Aorta (tissue), 5 donors: ENCODE data around the gene HAGHL. TPM values are rescaled to one million over a fixed set of nuclear protein-coding genes. Genes with fewer than 3 reads are reported as not detected.

Source experiments
- ATAC-seq: fragments of 200-7000 bp; cut with Tn5 transposase; one replicate; pipeline ENCODE4 v1.9.1; 2022; ENCODE audit warnings: moderate library complexity; ENCODE audit not compliant: low FRiP score
- DNase-seq, 2 donors: peaks; one replicate each; pipeline ENCODE4 v3.0.0-alpha.2; 2020
- H3K27ac ChIP-seq, 2 donors: one replicate each; pipeline ENCODE4 v1.5.1; 2013; ENCODE audit warnings: low read length in 2 of 2, mild to moderate bottlenecking in 2 of 2, moderate library complexity in 2 of 2, control low read depth in 1 of 2, inconsistent platforms in 1 of 2, low read depth in 1 of 2
- H3K27me3 ChIP-seq, 2 donors: one replicate each; pipeline ENCODE4 v1.6.1; 2013; ENCODE audit warnings: control low read depth in 1 of 2, low read length in 1 of 2, mild to moderate bottlenecking in 1 of 2, moderate library complexity in 1 of 2; ENCODE audit not compliant: insufficient read depth in 2 of 2, control insufficient read depth in 1 of 2
- H3K36me3 ChIP-seq, 2 donors: one replicate each; pipeline ENCODE4 v1.6.1; 2013; ENCODE audit warnings: control low read depth in 1 of 2, low read length in 1 of 2, mild to moderate bottlenecking in 1 of 2; ENCODE audit not compliant: insufficient read depth in 2 of 2, control insufficient read depth in 1 of 2
- H3K4me1 ChIP-seq, 2 donors: one replicate each; pipeline ENCODE4 v1.6.1; 2013; ENCODE audit warnings: low read length in 2 of 2, control low read depth in 1 of 2, mild to moderate bottlenecking in 1 of 2, moderate library complexity in 1 of 2; ENCODE audit not compliant: insufficient read depth in 2 of 2, control insufficient read depth in 1 of 2
- H3K4me3 ChIP-seq, 2 donors: one replicate each; pipeline ENCODE4 v1.5.1; 2013; ENCODE audit warnings: low read length in 2 of 2, control low read depth in 1 of 2, mild to moderate bottlenecking in 1 of 2
- H3K9me3 ChIP-seq: one replicate; pipeline ENCODE4 v1.6.1; 2013; ENCODE audit warnings: mild to moderate bottlenecking, low read length; ENCODE audit not compliant: control insufficient read depth
- WGBS, 2 donors: extraction: QIAGEN DNeasy Blood & Tissue Kit; methylation state at CpG; one replicate each; pipeline ENCODE4 v1.1.7; 2013; 5-methylcytosine and 5-hydroxymethylcytosine counted together
- intact Hi-C, 2 donors: fragments of 100-400 bp; cut with DNase I; formaldehyde crosslinking; loops; one replicate each; pipeline versions ENCODE4 v1.14.2 to v1.15.0; 2022
- polyA plus RNA-seq, 2 donors: library from polyadenylated mRNA; stranded (reverse); fragments of 200-250 nt; gene quantifications; one replicate each; pipeline ENCODE4 v1.2.3, GENCODE V29; 2013
- total RNA-seq, 2 donors: library from RNA; stranded (reverse); fragmentation: NEBNext Ultra II Directional; extraction: Animal tissue kit (Norgen Biotek cat#: 25700); gene quantifications; one replicate each; pipeline ENCODE4 v1.2.1, GENCODE V29; 2021
- donor health status: healthy with polysubstance abuse.
- donor health status: Bipolar disorder and iron deficiency.
- donor health status: DM: no; HTN: no; CAD: no.
- donor health status: DM: no; HTN: no; CAD: no.
- donor health status: DM: yes; HTN: yes; CAD: no.

HAGHL gene
- total and polyA plus RNA-seq, 4 donors, result 2.4 to 22.5 (median 3.3) TPM

DNA sequence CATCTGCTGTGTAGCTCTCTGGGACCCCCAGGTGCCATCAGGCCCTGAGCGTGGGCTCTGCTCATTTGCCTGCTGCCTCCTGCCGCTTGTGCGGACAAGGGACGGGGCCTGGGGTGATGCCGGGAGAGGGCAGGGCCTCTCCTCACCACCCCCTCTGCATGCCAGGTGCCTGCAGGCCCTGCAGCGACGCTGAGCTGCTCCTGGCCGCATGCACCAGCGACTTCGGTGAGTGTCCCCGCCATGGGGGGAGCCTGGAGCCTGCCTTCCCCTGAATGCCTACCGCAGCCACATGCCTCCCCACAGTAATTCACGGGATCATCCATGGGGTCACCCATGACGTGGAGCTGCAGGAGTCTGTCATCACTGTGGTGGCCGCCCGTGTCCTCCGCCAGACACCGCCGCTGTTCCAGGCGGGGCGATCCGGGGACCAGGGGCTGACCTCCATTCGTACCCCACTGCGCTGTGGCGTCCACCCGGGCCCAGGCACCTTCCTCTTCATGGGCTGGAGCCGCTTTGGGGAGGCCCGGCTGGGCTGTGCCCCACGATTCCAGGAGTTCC lies 10.1 kb upstream of the HAGHL start:
- H3K27ac ChIP-seq, result no peak overlapping the region
- no peaks in the 10 kb centered on the region for H3K9me3 ChIP-seq
- intact Hi-C loops, result loop anchor here in 1 of 2 donors (10.0 kb wide), 1 partner anchor 258 kb away; the partner anchor contains the start of gene LMF1
- H3K36me3 ChIP-seq, result no peaks in the 10 kb centered on the region
- ATAC-seq (no peak), DNase-seq (no peak)
- WGBS, 2 donors, result 93 to 94% methylated on average over 28 to 29 of the region's 29 CpGs
- no peaks in the 10 kb centered on the region for H3K4me1 ChIP-seq
- no peaks in the 10 kb centered on the region for H3K27me3 ChIP-seq
- no peak overlapping the region for H3K4me3 ChIP-seq

DNA sequence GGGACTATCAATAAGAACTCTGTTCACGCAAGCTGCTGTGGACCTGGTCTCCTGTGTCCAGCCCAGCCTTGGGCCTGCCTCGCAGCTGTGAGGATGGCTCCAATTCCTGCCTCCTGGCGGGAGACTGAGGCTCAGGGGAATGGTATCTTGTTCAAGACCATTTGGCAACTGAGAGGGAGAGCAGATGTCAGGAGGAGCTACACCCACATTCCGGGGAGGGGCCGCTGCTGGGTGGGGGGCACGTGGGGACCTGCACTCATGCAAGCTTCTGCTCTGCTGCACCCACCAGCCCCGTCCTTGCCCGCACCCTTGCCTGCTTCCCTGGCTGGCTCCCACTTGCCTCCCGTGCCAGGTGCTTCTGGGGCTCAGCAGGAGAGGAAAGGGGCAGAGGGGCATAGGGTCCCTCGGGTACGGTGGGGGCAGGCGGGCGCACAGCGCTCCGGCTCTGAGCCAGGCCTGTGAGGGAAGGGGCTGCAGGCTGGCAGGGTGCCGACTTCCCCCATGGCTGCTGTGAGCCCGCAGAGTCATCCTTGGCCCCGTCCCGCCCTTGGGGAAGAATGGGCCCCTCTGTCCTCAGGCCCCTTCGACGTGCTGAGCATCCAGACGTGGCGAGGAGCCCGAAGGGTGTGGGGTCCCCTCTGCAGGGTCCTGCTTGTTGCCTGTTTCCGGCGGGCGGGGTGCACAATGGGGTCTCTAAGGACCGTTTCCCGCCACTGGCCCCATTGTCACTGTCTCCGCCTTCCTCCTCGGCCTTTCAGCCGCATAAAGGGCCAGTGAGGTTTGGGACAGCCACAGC lies 9.3 kb upstream of the HAGHL start:
- H3K4me3 ChIP-seq, result no peak overlapping the region
- H3K4me1 ChIP-seq, result no peaks in the 10 kb centered on the region
- intact Hi-C loops, result loop anchor here in 1 of 2 donors (10.0 kb wide), 1 partner anchor 257 kb away; the partner anchor contains the start of gene LMF1
- no peaks in the 10 kb centered on the region for H3K36me3 ChIP-seq
- 87% methylated on average over 27 to 32 of the region's 32 CpGs for WGBS, 2 donors
- no peak overlapping the region for H3K27ac ChIP-seq
- DNase-seq (no peak), ATAC-seq (no peak)
- no peaks in the 10 kb centered on the region for H3K27me3 ChIP-seq
- no peaks in the 10 kb centered on the region for H3K9me3 ChIP-seq

DNA sequence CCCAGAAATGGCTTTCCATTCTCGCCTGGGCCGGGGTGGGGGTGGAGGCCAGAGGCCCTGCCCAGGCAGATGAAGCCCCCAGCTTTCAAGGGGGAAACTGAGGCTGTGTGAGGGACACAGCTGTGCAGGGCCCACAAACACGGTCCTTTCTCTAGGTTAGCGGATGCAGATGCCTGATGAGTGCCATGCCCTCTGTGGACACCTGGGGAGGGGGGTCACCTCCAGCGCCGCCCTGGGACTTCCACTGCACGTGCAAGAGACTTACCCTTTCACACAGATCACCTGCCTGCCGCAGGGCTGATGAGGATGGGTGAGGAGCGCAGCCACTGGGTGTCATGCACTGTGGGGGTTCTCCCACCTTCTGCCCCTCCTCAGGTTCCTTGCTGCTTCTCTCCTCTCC lies 8.5 kb upstream of the HAGHL start:
- H3K4me1 ChIP-seq, result no peaks in the 10 kb centered on the region
- 94 to 97% methylated on average over 9 of the region's 9 CpGs for WGBS, 2 donors
- DNase-seq (no peak), ATAC-seq (no peak)
- intact Hi-C loops, result loop anchor here in 1 of 2 donors (10.0 kb wide), 1 partner anchor 256 kb away; the partner anchor contains the start of gene LMF1
- H3K27ac ChIP-seq, result no peak overlapping the region
- H3K9me3 ChIP-seq, result no peaks in the 10 kb centered on the region
- H3K4me3 ChIP-seq, result no peak overlapping the region
- no peaks in the 10 kb centered on the region for H3K27me3 ChIP-seq
- H3K36me3 ChIP-seq, result no peaks in the 10 kb centered on the region

DNA sequence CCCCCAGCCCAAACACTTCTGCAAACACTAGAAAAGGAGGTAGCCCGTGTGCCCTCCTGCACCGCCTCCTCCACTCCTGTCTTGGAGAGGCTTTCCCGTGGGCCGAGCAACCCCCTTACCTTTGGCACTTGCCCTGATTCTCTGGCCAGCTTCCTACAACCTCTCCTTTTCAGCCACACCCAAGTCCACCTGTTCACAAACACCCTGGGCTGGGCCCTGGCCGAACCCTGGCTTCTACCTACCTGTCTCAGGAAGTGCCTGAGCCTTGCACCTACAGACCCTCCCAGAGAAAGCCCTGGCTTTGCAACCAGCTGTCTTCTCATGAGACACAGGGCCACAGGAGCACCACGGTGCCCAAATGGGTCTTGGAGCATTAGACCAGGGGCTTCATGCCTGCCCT lies 8.0 kb upstream of the HAGHL start:
- no peak overlapping the region for H3K27ac ChIP-seq
- ATAC-seq (no peak), DNase-seq (no peak)
- H3K4me1 ChIP-seq, result no peaks in the 10 kb centered on the region
- no peaks in the 10 kb centered on the region for H3K36me3 ChIP-seq
- no peak overlapping the region for H3K4me3 ChIP-seq
- intact Hi-C loops, result loop anchor here in 1 of 2 donors (10.0 kb wide), 1 partner anchor 256 kb away; the partner anchor contains the start of gene LMF1
- H3K27me3 ChIP-seq, result no peaks in the 10 kb centered on the region
- H3K9me3 ChIP-seq, result no peaks in the 10 kb centered on the region
- WGBS, 2 donors, result 84 to 95% methylated on average over 6 of the region's 6 CpGs

DNA sequence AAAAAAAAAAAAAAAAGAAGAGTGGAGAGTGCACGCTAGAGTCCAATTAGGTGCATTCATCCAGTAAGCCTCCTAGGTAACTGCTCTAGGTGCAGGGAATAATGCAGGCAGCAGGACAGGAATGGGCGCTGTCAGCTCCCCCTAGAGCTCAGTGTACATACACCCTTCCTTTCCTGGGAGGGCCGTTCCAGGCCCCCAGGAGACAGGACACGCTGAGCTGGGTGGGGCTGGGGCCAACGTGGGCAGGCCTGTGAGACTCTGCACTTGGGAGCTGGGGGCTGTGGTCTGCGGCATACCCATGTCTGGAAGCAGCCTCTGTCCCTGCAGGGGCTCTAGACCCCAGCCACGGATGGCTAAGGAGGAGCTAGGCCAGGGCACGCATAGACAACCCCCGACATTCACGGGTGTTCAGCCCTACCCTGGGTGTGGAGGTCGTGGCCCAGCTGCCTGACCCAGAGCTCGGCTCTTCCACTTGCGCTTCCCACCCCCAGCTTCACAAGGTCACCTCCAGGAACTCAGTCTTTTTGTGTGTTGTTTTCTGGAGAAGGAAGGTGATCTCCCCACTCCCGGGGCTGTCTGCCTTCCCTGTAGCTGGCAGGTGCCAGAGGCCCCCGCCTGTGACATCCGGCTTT lies 7.0 kb upstream of the HAGHL start:
- DNase-seq (no peak), ATAC-seq (no peak)
- intact Hi-C loops, result loop anchor here in 1 of 2 donors (2.0 to 10.0 kb wide), 2 partner anchors 21 to 255 kb away; partner anchors contain the start of genes CIAO3 and LMF1
- H3K27ac ChIP-seq, result no peak overlapping the region
- H3K4me1 ChIP-seq, result no peaks in the 10 kb centered on the region
- H3K9me3 ChIP-seq, result no peaks in the 10 kb centered on the region
- WGBS, 2 donors, result 16 to 21% methylated on average over 16 of the region's 16 CpGs
- H3K27me3 ChIP-seq, result no peaks in the 10 kb centered on the region
- no peaks in the 10 kb centered on the region for H3K36me3 ChIP-seq
- no peak overlapping the region for H3K4me3 ChIP-seq

DNA sequence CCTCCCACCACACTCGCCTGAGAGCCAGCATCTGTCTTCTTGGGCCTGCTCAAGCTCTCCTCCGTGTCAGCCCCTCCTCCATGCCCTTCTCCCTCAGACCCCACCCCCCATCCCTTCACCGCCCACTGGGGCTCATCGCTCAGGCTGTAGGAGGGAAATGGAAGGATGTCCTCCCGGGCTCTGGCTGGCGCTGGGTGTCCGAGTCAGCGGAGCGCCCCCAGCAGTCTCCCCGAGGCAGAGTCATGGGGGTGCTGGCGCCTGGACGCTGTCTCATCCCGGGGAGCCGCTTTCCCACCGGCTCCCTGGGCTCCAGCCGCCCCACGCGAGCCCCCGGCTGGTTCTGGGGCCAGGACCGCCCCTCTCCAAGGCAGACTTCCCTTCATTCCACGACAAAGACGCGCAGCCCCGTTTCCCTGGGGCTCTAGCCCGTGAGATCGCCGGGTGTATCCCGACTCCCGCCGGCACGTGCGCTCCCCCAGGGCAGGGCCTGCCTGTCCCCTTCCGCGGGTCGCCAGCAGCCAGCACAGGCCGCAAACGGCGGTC lies 6.4 kb upstream of the HAGHL start:
- DNase-seq (no peak), ATAC-seq (peak; percentile 2)
- Histone ChIP-seq H3K4me3 (peak overlapping the region; percentile 60 to 68), H3K27ac (peak overlapping the region in 1 of 2 donors; percentile 48), H3K36me3 (no peaks in the 10 kb centered on the region), H3K9me3 (no peaks in the 10 kb centered on the region), H3K27me3 (no peaks in the 10 kb centered on the region), H3K4me1 (no peaks in the 10 kb centered on the region)
- intact Hi-C loops, result loop anchor here in 1 of 2 donors (2.0 kb wide), 1 partner anchor 20 kb away; the partner anchor contains the start of gene CIAO3
- 0% methylated on average over 38 of the region's 38 CpGs for WGBS, 2 donors

DNA sequence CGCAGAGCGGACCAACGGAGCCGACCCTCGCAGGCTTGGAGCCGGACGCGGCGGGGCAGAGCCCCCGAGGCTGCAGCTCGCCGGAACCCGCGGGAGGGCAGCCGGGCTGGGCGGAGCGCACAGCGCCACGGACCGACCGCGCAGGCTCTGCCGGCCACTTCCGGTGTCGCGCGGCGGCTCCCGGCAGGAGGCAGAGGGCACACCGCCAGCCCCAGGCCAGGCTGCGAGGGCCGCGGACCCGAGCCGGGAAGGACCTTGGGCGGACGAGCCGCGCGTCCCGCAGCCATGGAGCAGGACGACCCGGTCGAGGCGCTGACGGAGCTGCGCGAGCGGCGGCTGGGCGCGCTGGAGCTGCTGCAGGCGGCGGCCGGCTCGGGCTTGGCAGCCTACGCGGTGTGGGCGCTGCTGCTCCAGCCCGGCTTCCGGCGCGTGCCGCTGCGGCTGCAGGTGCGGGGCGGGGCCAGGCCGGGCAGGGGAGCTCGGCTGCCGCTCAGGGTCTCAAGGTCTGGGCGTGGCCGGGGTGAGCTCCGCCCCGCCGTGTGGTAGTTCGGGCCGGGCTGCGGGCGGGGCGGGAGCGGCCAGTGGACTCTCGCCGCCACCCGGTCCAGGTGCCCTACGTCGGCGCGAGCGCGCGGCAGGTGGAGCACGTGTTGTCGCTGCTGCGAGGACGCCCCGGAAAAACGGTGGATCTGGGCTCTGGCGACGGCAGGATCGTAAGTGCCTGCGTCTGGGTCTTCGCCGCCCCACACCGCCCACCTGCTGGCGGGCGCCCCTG lies 5.7 kb upstream of the HAGHL start, which contains the start of gene ANTKMT:
TSS of gene ANTKMT (plus strand) at position 157 of the 775 bp plus-strand sequence. CDS start at position 286, 129 bp downstream.
- no peaks in the 10 kb centered on the region for H3K9me3 ChIP-seq
- peak within 1 kb of the TSS in 1 of 2 donors; percentile 48 for H3K27ac ChIP-seq
- 7% methylated on average over 80 to 106 of the region's 106 CpGs for WGBS, 2 donors
- H3K4me1 ChIP-seq, result no peaks in the 10 kb centered on the region
- no peaks in the 10 kb centered on the region for H3K27me3 ChIP-seq
- intact Hi-C loops, result loop anchor here in 1 of 2 donors (2.0 kb wide), 1 partner anchor 20 kb away; the partner anchor contains the start of gene CIAO3
- DNase-seq (peak; percentile 80 to 92), ATAC-seq (peak; percentile 80)
- peak within 1 kb of the TSS; percentile 60 to 68 for H3K4me3 ChIP-seq
- no peaks in the 10 kb centered on the region for H3K36me3 ChIP-seq
